ENCODE results near the gene CERS3.
"Not testable (repeated sequence)": the region's sequence is repeated elsewhere in the genome, so short reads cannot be mapped to it uniquely, and the experiment has no call there.

Gene CERS3

DNA sequence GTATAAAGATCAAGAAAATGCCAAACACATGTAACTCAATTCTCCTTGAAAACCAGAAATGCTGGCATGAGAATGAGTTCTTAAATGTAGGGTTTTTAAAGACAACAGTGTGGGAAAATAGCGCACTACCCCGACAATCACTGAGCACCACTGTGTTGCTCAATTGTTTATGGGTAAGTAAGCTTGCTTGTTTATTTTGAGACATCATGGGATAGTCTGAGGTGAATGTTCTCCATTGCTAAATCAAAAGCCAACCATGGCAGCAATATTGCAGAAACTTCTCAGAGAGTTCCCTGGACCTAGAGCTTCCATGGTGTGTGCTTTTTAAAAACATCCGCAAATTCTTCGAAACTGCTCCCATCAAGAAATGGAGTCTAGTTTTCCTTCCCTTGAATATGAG is 62.7 kb downstream of the CERS3 start:
- H3K27ac ChIP-seq: no peak overlapping the region
- TF ChIP-seq, protein P1, sequence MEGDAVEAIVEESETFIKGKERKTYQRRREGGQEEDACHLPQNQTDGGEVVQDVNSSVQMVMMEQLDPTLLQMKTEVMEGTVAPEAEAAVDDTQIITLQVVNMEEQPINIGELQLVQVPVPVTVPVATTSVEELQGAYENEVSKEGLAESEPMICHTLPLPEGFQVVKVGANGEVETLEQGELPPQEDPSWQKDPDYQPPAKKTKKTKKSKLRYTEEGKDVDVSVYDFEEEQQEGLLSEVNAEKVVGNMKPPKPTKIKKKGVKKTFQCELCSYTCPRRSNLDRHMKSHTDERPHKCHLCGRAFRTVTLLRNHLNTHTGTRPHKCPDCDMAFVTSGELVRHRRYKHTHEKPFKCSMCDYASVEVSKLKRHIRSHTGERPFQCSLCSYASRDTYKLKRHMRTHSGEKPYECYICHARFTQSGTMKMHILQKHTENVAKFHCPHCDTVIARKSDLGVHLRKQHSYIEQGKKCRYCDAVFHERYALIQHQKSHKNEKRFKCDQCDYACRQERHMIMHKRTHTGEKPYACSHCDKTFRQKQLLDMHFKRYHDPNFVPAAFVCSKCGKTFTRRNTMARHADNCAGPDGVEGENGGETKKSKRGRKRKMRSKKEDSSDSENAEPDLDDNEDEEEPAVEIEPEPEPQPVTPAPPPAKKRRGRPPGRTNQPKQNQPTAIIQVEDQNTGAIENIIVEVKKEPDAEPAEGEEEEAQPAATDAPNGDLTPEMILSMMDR (conservative IDR thresholded peaks at IDR 0.05): no peak

DNA sequence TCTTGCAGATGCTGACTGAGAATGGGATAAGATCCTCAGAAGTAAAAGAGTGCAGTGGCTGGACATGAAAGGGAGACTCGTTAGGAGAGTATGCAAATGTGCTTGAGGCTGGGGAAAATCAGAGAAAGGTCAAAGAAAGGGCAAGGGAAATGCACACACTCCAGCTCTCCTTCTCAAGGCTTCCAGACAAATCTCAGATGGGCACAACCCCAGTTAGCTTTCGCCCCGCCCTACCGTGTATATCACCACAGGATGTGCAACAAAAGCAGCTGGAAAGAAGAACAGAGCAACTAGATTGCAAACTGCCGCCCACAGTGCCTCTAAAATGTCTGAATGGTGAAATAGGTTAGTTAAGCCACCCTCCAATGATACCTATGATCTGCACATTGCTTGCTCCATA is 63.9 kb downstream of the CERS3 start:
- no peak overlapping the region for H3K27ac ChIP-seq
- TF ChIP-seq, protein P1 (conservative IDR thresholded peaks at IDR 0.05): no peak

DNA sequence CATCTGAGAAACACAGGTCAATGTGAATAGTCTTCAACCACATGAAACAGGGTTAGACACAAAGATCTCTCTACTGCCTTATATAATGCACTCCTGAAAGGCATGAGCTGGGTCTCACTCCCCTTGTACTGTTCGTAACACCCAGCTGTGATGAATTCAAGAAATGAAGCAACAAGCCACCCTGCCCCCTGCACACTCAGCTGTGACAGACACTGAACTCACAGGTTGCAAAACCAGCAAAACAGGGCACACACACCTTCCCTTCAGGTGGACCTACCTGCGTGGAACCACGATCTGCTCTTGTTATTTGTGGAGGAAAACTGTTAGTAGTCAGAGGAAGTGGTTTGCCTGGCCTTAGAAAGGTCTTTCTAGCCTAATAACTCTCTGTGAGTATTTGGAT is 64.5 kb downstream of the CERS3 start:
- TF ChIP-seq, protein P1 (conservative IDR thresholded peaks at IDR 0.05): no peak
- no peak overlapping the region for H3K27ac ChIP-seq

DNA sequence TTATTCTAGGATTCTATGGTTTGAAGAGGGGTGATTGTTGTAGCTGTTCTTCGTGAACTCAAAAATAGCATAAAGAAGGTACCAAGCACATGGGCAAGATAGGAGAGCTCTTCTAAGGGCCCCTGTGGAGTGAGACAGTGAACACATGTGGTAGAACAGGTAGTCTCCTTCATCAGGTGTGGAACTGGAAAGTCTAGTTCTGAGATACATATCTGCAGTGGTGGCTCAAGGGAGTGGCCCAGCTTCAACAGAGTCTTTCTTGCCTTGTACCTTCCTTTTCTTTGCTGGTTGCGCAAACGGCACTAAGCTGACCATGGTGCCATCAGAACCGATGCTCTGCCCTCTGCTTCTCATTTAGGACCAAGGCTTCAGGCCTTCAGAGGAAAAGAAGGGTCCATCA is 65.2 kb downstream of the CERS3 start:
- TF ChIP-seq, protein P1 (conservative IDR thresholded peaks at IDR 0.05): no peak

DNA sequence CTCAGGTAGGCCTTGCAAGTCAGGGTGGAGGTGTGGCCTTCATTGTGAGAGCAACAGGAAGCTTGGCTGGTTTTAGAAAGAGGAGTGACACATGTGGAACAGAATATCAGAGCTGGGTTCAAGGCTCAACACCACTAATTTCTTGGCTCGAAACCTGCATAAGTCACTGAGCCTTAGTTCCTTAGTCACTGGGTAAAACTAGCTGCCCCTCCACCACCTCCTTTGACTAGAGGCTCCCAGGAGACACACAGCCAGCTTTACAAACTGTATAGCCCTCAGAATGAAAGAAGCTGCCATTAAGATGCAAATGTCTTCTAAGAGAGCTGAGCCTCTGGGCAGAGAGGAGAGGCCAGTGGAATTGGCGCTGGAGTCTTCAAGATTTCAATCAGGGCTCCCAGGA is 67.7 kb downstream of the CERS3 start:
- no peak overlapping the region for H3K27ac ChIP-seq
- TF ChIP-seq, protein P1 (conservative IDR thresholded peaks at IDR 0.05): no peak

More for the DNA sequence above, 65.2 kb downstream of the CERS3 start:
- H3K27ac ChIP-seq: no peak overlapping the region

DNA sequence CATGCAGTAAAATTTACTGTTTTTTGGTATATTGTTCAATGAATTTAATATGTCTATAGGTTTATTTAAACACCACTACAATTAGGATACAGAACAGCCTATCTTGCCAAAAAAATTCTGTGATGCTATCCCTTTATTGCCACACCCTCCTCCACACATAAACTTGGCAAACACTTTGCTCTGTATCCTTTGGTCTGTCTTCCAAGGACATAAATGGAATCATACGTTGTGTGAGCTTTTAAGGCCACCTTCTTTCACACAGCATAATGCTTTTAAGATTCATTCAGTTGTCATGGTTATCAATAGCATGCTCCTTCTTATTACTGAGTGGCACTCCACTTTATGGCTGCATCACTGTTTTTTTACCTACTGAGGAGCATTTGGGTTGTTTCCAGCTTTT is 71.5 kb downstream of the CERS3 start:
- no peak overlapping the region for H3K27ac ChIP-seq
- TF ChIP-seq, protein P1 (conservative IDR thresholded peaks at IDR 0.05): no peak

DNA sequence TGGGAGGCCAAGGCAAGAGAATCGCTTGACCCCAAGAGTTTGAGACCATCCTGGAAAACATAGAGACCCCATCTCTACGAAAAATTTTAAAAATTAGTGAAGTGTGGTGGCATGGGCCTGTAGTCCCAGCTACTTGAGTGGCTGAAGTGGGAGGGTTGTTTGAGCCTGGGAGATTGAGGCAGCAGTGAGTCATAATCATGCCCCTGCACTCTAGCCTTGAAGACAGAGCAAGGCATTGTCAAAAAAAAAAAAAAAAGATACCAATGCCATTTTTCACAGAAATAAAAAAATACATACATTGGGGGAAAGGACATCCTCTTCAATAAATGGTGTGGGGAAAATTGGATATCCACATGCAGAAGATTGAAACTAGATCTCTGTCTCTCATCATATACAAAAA is 74.6 kb downstream of the CERS3 start:
- no peak overlapping the region for H3K27ac ChIP-seq
- TF ChIP-seq, protein P1 (conservative IDR thresholded peaks at IDR 0.05): no peak

DNA sequence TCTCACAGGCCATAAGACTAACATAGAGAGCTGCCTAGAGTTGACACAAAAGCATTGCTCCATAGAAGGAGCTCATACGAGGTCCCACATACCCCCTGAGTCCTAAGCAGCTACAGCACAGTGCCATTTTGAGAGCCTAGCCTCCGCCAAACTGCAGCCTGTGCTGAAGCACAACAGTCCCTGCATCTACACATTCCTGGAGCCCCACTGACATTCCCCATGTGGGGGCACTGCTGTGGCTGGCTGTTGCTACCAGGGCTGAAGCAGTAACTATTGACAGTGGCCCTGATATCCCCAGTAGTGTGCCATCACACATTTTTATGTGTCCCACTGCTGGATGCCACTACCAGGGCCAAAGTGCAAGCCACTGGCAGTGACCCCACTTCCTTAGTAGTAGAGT is 80.3 kb downstream of the CERS3 start:
- no peak overlapping the region for H3K27ac ChIP-seq
- TF ChIP-seq, protein P1 (conservative IDR thresholded peaks at IDR 0.05): no peak

DNA sequence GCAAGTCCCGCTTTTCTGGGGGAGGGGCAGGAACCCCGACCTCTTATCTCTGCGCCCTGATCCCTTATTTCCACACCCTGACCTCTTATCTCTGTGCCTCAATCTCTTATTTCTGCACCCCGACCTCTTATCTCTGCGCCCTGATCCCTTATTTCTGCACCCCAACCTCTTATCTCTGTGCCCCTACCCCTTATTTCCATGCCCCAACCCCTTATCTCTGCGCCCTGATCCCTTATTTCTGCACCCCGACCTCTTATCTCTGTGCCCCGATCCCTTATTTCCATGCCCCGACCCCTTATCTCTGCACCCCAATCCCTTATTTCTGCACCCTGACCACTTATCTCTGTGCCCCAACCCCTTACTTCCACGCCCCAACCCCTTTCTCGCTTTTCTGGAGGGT is 87.7 kb downstream of the CERS3 start:
- not testable (repeated sequence) for H3K27ac ChIP-seq
